Stimulated activated CD8-positive, alpha-beta memory T cell treated with anti-CD3 and anti-CD28 coated beads, Interleukin-15, amount 100 ng/mL, for 24 hours (primary cell): ENCODE results near the gene ZNF823.

ENCODE experiments used
- DNase-seq: peaks from one replicate; pipeline ENCODE4 v3.0.0-alpha.2; 2020; ENCODE audit warnings: low read depth

The ZNF823 gene

GRCh38 chr19:11737964-11738745 lies 591 bp downstream of the ZNF823 start:
- DNase-seq, result no peak

GRCh38 chr19:11736696-11737095 lies 2.0 kb downstream of the ZNF823 start:
- DNase-seq, result no peak

GRCh38 chr19:11735375-11735774 lies 3.4 kb downstream of the ZNF823 start:
- no peak for DNase-seq

- no peak for DNase-seq
These were observed 9.2 kb downstream of the ZNF823 start for GRCh38 chr19:11729586-11729985.

GRCh38 chr19:11722414-11722813 lies 16.3 kb downstream of the ZNF823 start:
- DNase-seq, result no peak

- DNase-seq, result no peak
These were observed 17.1 kb downstream of the ZNF823 start for GRCh38 chr19:11721681-11722080.

GRCh38 chr19:11710313-11710712 lies 28.4 kb downstream of the ZNF823 start:
- DNase-seq, result no peak

GRCh38 chr19:11708457-11708856 lies 30.3 kb downstream of the ZNF823 start:
- no peak for DNase-seq

- DNase-seq, result no peak
These were observed 33.3 kb downstream of the ZNF823 start for GRCh38 chr19:11705474-11705873.

- DNase-seq, result no peak
These were observed 34.1 kb downstream of the ZNF823 start for GRCh38 chr19:11704626-11705025.

GRCh38 chr19:11699931-11700794 lies 38.6 kb downstream of the ZNF823 start:
- no peak for DNase-seq

- no peak for DNase-seq
These were observed 40.5 kb downstream of the ZNF823 start for GRCh38 chr19:11698231-11698630.

- no peak for DNase-seq
These were observed 41.4 kb downstream of the ZNF823 start for GRCh38 chr19:11697284-11697855.

- peak; percentile 66 for DNase-seq
These were observed 44.0 kb downstream of the ZNF823 start for GRCh38 chr19:11694533-11695439.

- DNase-seq, result no peak
These were observed 44.9 kb downstream of the ZNF823 start for GRCh38 chr19:11693505-11694499.

GRCh38 chr19:11692127-11692790 lies 46.5 kb downstream of the ZNF823 start:
- no peak for DNase-seq

GRCh38 chr19:11685676-11686650 lies 52.8 kb downstream of the ZNF823 start:
- DNase-seq, result no peak

GRCh38 chr19:11684987-11685675 lies 53.6 kb downstream of the ZNF823 start:
- DNase-seq, result no peak
